HG02981 (cell line): ENCODE measurements around the gene EMP2.

Source experiments
- ATAC-seq: cut with Tn5 transposase; IDR thresholded peaks from one replicate; pipeline ENCODE4 v1.9.1; 2021; ENCODE audit warnings: mild to moderate bottlenecking, moderate library complexity; ENCODE audit not compliant: unreplicated experiment

The EMP2 gene

DNA sequence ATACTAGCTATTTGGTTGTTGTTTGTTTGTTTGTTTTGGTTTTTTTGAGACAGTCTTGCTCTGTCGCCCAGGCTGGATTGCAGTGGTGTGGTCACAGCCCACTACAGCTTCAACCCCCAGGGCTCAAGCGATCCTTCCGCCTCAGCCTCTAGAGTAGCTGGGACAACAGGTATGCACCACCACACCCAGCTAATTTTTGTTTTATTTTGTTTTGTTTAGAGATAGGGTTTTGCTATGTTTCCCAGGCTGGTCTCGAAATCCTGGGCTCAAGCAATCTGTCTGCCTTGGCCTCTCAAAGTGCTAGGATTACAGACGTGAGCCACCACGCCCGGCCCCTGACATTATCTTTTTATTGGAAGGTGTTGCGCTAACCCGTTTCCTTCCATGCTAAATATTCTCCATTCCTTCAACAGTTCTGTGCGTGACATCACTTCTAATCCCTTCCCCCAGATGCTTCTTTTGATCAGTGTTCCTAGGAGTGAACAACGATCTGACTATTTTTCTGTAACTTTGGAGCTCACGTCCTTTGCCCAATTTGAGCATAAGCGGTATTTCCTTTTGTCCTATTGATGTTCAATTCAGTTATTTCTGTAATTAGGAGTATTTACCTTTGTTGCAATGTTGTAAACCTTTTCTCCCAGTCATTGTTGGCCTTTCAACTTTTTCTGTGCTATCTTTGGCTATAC is 30.2 kb upstream of the EMP2 start:
- no peak for ATAC-seq

DNA sequence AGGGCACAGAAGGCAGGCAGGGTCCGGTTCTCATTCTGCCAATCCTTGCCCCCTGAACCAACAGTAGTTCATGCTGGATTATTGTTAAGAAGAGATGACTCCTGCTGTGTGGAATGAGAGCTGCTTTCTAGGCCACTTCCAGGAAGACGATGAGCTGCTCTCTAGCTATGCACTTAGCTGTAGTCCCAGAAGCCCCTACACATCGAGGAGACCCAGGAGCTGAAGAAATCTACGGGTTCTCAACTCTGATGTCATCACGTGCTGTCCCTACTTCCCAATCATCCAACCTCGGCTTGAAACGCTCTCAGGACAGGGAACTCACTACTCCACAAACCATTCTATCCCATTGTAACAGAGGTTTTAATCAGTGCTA is 29.0 kb upstream of the EMP2 start:
- no peak for ATAC-seq

DNA sequence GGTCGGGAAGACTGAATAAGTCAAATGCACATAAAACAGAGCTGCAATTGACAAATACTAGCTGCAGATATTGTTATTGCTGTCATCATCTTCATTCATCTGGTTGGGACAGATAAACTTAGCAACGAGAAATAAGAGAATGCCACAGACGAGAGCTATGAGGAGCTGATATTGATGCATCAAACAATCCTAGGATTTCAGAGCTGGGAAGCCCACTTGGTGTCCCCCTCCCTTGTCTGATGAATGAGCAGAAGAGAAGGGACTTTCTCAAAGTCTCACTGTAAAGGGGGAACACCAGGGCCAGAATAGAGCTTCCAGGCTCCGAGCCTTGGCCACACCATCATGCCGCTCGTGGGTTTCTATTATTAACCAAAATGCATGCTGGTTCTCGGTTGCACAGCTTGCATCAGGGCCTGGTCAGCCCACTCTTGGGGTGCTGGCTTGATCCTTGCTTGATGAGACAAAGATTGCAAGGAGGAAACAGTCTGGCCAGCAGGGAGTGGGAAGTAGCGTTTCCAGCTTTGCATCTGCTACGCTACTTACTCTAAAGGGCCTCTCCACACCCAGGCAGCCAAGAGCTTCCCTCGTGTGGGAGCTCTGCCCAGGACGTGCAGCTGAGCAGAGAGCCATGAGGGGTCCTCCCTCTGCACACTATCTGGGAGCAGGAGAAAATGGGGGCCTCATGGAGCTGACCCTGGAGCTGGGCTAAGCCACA is 28.4 kb upstream of the EMP2 start:
- ATAC-seq, result no peak

DNA sequence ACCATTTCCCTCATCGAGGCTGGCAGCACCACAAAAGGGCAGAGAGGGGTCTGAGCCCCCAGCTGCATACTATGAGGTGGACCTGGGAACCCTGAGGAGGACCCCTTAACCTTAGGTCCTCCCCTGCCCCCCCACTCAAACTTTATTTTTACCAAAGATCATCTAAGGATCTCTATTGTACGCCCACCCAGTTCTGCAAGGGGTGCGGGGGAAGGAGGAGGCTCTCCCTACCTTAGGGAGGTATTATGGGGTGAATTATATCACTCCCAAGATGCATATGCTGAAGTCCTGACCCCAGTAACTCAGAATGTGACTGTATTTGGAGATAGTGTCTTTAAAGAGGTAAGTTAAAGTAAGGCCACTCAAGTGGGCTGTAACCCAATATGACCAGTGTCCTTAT is 26.8 kb upstream of the EMP2 start:
- ATAC-seq, result no peak

DNA sequence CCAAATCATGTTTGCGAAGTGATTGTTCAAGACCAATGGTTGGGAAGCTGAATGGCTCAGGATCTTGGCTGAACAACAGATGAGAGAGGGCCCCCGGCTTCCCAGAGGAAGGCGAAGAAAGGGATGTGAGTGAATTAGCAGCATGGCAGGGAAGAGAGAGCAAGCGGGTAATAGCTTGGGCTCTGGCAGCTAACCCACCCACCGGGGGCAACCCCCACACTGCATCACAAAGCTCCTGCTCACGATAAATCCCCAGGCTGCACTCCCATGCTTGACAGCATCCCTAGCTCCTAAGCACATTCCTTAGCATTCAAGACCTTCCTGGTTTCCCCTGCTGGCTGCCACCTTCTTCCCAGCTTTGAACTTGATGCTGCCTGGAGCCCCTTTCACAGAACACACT is 26.2 kb upstream of the EMP2 start:
- no peak for ATAC-seq

DNA sequence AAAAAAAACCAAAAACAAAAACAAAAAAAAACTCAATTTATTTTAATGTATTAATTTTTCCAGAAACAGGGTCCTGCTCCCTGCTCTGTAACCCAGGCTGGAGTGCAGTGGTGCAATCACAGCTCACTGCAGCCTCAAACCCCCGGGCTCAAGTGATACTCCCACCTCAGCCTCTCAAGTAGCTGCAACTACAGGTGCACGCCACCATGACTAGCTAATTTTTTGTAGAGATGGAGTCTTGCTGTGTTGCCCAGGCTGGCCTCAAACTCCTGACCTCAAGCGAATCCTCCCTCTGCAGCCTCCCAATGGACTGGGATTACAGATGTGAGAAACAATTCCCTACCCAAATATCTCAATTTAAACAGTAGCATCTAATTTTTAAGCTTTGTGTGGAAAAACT is 25.2 kb upstream of the EMP2 start:
- ATAC-seq, result no peak

DNA sequence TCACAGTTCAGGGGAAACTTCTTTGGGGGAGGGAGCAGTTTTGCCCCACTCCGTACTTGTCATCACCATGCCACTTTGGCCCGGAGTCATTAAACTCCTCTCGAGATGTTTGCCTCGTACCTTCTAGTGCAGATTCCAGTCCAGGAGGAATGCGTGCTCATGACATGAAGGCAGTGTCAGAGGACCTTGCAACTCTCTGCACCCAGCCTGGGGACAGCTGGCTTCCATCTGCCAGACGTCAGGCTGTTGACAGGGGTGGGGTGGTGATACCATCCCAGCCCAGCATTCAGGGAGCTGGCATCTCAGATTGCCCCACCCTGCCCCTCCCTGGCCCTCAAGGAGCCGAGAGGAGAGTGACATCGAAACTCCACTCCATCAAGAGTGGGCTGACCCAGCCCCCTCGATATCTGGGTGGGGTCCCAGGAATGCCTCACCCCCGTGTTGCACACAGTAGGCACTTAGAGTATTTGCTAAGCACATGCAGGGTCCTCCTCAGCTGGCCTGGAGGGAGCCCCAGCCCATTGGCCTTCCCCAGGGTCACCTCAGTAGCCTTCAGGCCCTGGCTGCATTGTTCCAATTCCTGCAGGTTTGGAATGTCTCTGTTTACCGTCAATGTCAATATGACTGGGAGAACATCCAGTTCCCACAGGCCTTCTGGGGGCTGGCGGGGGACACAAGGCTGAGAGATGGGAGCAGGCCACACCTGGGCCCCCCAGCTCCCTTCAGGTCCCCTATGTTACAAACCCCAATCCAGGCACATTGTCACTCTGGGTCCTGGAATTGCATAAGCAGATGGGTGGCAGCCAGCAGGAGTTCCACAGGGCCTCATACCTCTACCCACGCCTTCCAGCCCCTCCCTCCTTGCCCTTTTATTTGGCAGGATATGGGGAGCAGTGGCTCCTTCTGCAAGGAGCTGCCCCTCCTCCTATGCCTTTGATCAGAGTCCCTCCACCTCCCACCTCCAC is 21.3 kb upstream of the EMP2 start:
- no peak for ATAC-seq

DNA sequence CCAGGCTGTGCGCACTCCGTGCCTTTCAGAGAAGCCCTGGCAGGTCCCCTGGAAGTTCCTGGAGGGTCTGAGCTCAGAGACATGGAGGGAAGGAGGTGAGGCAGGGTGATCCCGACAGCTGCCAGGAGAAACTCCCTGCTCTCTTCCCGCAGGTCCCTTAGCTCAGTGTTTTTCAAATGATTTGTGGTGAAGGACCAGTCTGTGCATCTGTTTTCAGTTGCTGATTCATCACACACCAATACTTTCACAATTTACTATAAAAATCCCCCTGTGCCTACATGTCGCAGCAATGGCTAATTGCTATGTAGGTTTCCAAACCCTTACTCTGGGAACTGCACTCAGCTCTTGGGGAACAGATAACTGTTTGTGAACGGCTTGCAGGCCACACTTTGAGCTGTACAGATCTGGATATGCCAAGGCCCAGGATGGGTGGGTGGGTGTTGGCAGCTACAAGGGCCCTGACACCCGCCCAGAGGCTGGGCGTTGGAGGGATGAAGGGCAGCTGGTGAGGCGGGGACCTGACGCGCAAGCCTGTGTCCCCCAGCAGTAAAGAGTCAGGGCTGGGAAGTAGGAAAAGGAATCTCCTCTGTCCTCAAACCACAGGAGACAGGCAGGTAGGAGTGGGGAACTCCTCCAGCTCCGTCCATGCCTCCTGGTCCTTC is 20.5 kb upstream of the EMP2 start:
- ATAC-seq, result no peak

DNA sequence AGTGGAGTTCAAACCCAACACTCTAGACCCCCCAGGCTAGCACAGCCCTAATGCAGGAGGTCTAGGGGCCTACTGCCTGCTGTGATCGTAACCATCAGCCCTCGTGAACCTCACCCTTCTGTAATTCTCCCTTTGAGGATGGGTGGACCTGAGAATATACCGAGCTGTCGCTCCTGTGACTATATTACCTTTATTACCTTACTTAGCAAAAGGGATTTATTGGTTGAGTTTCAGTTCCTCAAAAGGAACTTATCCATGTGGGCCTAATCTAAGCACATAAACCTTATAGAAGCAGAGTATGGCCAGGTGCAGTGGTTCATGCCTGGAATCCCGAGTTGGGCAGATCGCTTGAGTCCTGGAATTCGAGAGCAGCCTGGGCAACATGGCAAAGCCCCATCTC is 19.2 kb upstream of the EMP2 start:
- no peak for ATAC-seq

DNA sequence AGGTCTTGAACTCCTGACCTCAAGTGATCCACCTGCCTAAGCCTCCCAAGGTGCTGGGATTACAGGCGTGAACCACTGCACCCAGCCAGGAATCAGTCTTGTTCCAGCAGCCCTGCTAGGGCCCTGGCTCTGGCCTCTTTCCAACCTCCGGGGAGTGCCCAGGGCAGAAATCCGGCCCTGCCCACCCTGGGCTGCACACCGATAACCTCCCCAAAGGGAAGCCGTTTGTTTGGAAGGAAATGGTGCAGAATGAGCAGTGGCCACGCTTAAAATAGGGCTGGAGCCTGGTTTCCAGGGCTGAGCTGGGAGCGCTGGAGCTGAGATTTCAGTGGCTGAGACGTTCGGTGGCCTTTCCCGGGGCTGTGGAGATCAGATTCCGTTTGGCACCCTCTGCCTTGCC is 17.8 kb upstream of the EMP2 start:
- no peak for ATAC-seq

DNA sequence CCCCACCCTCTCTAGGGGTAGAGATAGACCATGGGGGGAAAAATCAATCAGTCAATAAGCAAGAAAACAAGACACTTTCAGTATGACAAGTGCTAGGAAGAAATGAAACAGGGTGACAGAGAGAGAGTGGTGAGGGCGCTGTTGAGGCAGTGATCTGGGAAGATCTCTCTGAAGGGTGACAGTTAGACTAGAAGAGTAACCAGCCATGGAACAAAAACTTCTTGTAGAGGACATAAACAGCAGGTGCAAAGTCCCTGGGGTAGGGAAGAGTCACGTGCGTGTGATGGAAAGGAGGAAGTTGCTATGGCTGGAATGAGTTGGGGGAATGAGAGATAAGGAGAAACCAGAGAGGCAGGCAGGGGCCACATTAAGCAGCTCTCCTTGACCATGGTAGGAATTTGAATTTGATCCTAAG is 16.8 kb upstream of the EMP2 start:
- no peak for ATAC-seq

DNA sequence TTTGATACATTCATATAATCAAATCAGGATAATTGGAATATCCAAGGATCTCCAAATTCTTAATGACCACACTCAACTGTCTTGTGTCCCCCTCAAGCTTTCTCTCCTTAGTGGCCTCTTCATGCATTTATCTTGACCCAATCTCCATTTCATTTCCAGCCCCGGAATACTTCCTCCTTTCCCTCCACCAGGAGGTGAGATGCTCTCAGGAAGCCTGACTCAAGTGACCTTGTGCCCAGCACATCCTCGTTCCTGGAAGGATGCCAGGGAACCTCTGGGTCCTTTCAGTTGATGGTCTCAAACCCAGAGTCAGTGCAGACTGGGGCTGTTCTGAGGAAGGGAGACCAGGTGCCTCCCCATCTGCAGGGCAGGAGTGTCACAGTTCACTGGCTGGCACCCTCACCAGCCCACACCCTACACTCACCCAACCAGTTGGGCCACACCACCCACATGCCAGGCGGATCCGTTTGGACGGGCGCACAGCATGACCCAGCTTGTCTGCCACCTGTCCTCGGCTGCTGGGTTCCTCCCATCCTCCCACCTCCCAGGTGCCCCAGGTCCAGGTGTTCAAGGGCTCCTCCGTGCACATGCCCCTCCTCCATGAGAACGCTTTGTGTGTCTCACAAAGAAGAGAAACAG is 14.0 kb upstream of the EMP2 start:
- no peak for ATAC-seq

DNA sequence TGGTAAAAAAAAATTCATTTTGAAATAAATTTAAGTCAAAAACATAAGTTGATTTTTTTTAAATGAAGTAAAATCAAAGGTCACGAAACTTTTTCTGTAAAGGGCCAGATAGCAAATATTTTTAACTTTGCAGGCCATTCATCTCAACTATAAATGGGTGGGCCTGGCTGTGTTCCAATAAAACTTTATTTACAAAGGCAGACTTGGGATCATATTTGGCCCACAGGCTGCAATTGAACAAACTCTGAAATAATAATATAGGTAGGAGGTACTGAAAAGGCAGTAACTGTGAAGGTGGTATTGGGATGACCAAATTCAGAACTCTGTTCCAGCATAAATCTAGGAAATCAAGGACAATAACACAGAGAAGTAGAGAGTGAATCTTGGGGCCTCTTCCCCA is 12.2 kb upstream of the EMP2 start:
- ATAC-seq, result no peak

DNA sequence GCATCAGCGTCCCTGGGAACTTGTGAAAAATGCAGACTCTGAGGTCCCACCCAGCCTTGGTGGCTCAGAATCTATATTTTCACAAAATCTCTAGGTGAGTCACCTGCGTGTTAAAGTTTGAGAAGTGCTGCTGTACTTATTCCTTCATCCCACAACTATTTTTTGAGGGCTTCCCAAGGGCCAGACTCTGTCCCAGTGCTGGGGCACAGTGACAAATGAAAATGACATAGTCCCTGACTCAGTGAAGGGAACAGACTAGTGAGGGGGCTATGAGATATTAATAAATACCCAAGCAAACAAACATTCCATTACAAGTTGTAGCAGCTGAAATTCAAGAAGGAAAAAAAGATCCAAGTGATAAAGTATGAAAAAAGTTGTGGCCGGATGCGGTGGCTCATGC is 9.9 kb upstream of the EMP2 start:
- ATAC-seq, result no peak

DNA sequence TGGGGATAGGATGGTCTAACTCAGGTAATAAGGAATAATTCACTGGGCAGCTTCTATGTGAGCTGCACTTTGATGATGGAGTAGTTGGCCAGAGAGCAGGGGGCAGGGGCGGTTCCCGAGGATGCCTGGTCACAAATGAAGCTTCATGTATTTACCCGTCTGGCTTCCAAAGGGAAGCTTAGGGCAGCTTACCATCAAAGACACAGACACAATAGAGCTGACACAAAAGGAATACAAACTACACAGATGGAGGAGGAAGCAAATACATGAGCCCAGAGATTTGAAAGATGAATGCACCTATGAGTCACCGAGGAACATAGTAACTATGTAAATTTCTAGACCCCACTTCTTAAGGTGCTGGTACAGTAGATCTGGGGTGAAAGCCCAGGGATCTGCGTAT is 8.7 kb upstream of the EMP2 start:
- no peak for ATAC-seq

DNA sequence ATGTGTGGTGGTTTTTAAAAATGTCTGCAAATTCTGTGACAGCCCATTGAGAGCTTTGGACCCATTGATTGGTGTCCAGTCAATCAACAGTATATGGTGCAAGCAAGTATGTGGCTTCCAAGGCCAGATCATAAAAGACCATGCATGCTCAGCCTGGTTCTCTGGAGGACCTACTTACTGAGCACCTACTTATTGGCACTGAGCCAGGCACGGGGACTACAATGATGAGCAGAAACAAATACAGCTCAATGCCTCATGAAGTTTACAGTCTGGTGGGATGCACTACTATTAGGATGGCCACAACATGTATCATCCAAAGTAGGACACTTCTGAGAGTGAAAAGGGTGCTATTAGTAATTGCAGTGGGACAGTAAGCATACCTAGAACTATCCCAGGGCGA is 7.2 kb upstream of the EMP2 start:
- no peak for ATAC-seq

DNA sequence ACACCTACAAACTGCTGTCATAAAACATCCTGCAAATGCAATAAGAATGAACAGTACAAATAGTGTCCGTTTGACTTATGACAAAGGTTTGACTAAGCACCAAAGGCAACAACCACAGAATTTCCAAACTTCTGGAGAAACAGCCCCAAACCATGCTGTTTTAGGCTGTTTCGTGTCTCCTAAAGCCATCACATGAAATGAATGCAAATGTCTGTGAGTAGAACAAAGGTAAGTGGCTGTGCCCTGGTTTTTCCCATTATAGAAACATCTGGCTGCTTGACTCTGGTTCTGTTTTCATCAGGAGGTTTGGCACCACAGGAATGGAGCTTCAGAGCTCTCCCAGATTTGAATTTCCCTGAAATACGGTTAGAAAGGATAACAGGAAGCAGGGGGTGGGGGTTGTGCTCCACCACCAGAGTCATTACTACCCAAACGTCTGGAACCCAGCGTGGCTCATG is 4.6 kb upstream of the EMP2 start:
- ATAC-seq, result no peak

DNA sequence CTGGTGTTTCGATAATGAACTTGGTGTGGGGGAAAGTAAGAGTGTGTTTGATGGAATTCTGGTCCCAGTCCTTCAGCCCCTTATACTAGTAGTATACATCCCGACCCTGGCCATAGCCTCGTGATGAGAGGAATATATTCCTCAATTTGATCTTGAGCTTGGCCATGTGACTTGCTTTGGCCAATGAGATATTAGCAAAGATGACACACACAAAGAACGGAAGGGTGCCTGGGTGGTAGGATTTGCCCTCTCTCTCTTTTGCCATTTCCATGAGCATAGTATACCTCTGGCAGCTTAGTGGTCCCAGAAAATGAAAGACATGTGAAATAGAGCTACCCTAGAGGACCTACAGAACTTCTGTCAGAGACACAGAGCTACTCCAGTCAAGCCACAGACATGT is 2.9 kb upstream of the EMP2 start:
- no peak for ATAC-seq

DNA sequence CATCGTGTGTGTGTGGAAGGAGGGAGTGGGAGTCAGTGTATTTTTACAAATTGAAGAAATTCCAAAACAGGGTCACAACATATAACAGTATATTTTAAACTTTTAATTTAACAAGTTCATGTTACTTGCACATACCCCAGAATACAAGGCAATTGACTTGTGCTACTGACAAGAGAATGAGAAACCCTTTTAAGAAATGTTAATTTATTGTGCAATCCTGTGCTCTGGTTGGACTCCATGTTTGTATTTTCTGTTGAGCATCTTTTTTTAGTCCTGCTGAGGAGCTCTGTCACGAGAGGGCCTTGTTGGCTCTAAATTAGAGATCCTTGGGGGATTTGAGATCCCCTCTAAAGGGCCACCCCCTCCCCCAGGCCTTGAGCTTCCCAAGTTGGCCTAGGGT is 1.1 kb upstream of the EMP2 start:
- no peak for ATAC-seq

DNA sequence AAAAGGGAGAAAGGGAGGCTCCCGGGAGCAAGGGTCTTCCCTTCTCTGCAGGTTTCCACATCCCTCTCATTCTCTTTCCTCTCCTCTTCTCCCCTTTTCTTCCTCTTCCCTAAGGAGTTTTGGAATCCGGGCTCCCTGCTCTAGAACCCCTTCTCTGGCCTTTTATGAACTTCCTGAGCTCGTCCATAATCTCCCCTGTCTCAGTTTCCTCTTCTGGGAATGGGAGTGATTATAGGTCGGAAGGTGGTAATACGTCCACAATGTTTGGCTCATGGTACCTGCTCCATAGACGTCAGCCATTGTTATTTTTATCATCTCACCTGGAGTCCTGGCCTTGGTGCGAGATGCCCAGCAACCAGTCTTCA is 467 bp upstream of the EMP2 start:
- ATAC-seq, result no peak

DNA sequence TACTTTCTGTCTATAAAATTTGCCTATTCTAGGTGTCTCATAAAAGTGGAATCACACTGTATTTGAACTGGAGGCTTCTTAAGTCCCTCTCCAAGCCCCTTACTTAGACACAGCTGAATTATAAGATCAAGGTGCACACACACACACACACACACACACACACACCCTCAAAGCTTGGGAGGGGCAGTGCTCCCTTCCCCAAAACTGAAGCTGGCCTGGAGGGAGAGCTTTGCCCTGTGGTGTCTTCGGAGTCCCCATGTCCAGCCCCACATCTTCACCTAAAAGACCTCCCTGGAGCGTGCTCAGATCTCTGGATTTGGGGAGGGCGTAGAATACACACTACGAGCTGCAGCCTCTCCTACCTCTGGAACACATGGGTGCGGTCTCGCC is 828 bp downstream of the EMP2 start:
- no peak for ATAC-seq
